GM23248 (cell line): Measurements from ENCODE around the gene RIPK3. TPM values are rescaled to one million over a fixed set of nuclear protein-coding genes. Genes with fewer than 3 reads are reported as not detected.
"Not testable (repeated sequence)": the region's sequence is repeated elsewhere in the genome, so short reads cannot be mapped to it uniquely, and the experiment has no call there.

ENCODE experiments used
- DNase-seq: peaks from one replicate; pipeline ENCODE4 v3.0.0-alpha.2; 2015
- H2AFZ ChIP-seq: fragments of 200-600 bp; sonication (generic); 2 replicates; pipeline ENCODE4 v1.6.1; 2016; ENCODE audit warnings: antibody characterized with exemption
- H3F3A ChIP-seq: fragments of 200-600 bp; sonication (generic); 2 replicates; pipeline ENCODE4 v1.6.1; 2016; ENCODE audit warnings: mild to moderate bottlenecking, antibody characterized with exemption, mixed run types; ENCODE audit not compliant: insufficient read depth
- H3K27ac ChIP-seq: fragments of 200-600 bp; sonication (generic); 2 replicates; pipeline ENCODE4 v1.5.1; 2016; ENCODE audit warnings: mild to moderate bottlenecking
- H3K27me3 ChIP-seq: fragments of 200-600 bp; sonication (generic); replicated peaks from 2 replicates; pipeline ENCODE4 v1.6.1; 2016; ENCODE audit warnings: mild to moderate bottlenecking; ENCODE audit not compliant: insufficient read depth
- H3K36me3 ChIP-seq: fragments of 200-600 bp; sonication (generic); 2 replicates; pipeline ENCODE4 v1.6.1; 2016; ENCODE audit warnings: low read depth, mild to moderate bottlenecking
- H3K4me1 ChIP-seq: fragments of 200-600 bp; sonication (generic); 2 replicates; pipeline ENCODE4 v1.6.1; 2016; ENCODE audit warnings: mild to moderate bottlenecking; ENCODE audit not compliant: insufficient read depth
- H3K4me2 ChIP-seq: fragments of 200-600 bp; sonication (generic); one replicate; pipeline ENCODE4 v1.6.1; 2016; ENCODE audit warnings: mild to moderate bottlenecking; ENCODE audit not compliant: unreplicated experiment
- H3K4me3 ChIP-seq: fragments of 200-600 bp; sonication (generic); 2 replicates; pipeline ENCODE4 v1.5.1; 2016; ENCODE audit warnings: mild to moderate bottlenecking
- H3K79me2 ChIP-seq: fragments of 200-600 bp; sonication (generic); 2 replicates; pipeline ENCODE4 v1.6.1; 2016; ENCODE audit warnings: mild to moderate bottlenecking; ENCODE audit not compliant: insufficient read depth
- H3K9ac ChIP-seq: fragments of 200-600 bp; sonication (generic); 2 replicates; pipeline ENCODE4 v1.6.1; 2016; ENCODE audit warnings: mild to moderate bottlenecking
- H3K9me2 ChIP-seq: fragments of 200-600 bp; sonication (generic); 2 replicates; pipeline ENCODE4 v1.6.1; 2016; ENCODE audit warnings: mixed run types, mild to moderate bottlenecking, moderate library complexity; ENCODE audit not compliant: insufficient read depth
- H3K9me3 ChIP-seq: fragments of 200-600 bp; sonication (generic); one replicate; pipeline ENCODE4 v1.6.1; 2017; ENCODE audit warnings: low read depth
- H4K20me1 ChIP-seq: fragments of 200-600 bp; sonication (generic); 2 replicates; pipeline ENCODE4 v1.6.0; 2016; ENCODE audit not compliant: insufficient read depth
- EZH2 ChIP-seq: fragments of 200-600 bp; sonication (generic); IDR thresholded peaks from 2 replicates; pipeline ENCODE4 v1.6.1; 2018; ENCODE audit warnings: antibody characterized with exemption, mild to moderate bottlenecking; ENCODE audit not compliant: insufficient read depth, poor library complexity, severe bottlenecking
- EZH2phosphoT487 ChIP-seq: fragments of 200-600 bp; sonication (generic); IDR thresholded peaks from 2 replicates; pipeline ENCODE4 v1.6.1; 2018; ENCODE audit warnings: antibody characterized with exemption, moderate library complexity, mild to moderate bottlenecking, low read depth; ENCODE audit not compliant: insufficient read depth
- whole genome bisulfite sequencing, 2 experiments: methylation state at CpG; one replicate each; pipeline ENCODE4 v1.1.6; 2015 to 2017; ENCODE audit warnings: low lambda C conversion rate in 2 of 2, low coverage in 1 of 2; ENCODE audit errors: missing lambda C conversion rate in 2 of 2; 5-methylcytosine and 5-hydroxymethylcytosine counted together
- in situ Hi-C: fragments of 300-500 bp; cut with MboI; formaldehyde crosslinking; loops from 2 replicates; pipeline ENCODE4 v1.15.0; 2020
- polyA plus RNA-seq: library from polyadenylated mRNA; unstranded; fragments of >200 nt; fragmentation: Nextera tagmentation; extraction: Ambion mirVana; gene quantifications from 2 replicates; pipeline ENCODE4 v1.2.1, GENCODE V29; 2016
- total RNA-seq: library from RNA; depleted of rRNA; stranded (reverse); fragments of >200 nt; shearing (Covaris generic); gene quantifications from 2 replicates; pipeline ENCODE4 v1.2.3, GENCODE V29; 2014; rRNA removed

Gene RIPK3
- total RNA-seq (2.2 and 5.3 TPM in 2 replicates), polyA plus RNA-seq (5.1 and 5.3 TPM in 2 replicates)

GRCh38 chr14:24339284-24340151, at the start of gene RIPK3:
Gene RIPK3 (minus strand): TSS chr14:24339991. CDS start chr14:24339826, 165 bp downstream.
- H3K9me2 ChIP-seq: no peaks in the 10 kb centered on the region

GRCh38 chr14:24389226-24389848, 49.5 kb upstream of the RIPK3 start:
- Histone ChIP-seq H3K36me3 (no peaks in the 10 kb centered on the region), H3K79me2 (no peaks in the 10 kb centered on the region), H4K20me1 (no peaks in the 10 kb centered on the region), H3K27me3 (no peaks in the 10 kb centered on the region), H3K27ac (no peak overlapping the region), H3K4me1 (no peaks in the 10 kb centered on the region), H3K9me3 (no peaks in the 10 kb centered on the region), H2AFZ (no peak overlapping the region), H3K9ac (no peak overlapping the region), H3K9me2 (no peaks in the 10 kb centered on the region), H3K4me3 (no peak overlapping the region), H3F3A (no peaks in the 10 kb centered on the region), H3K4me2 (no peak overlapping the region)
- DNase-seq: peak; percentile 64
- 67 to 68% methylated on average over 11 of the region's 11 CpGs for WGBS, 2 experiments
- in situ Hi-C loops: no loop called here
- no peak for TF ChIP-seq EZH2phosphoT487
- no peak for TF ChIP-seq EZH2

More at GRCh38 chr14:24339284-24340151, at the start of gene RIPK3:
- peak; percentile 42 for DNase-seq
- in situ Hi-C loops: loop anchor here (5.0 kb wide), 1 partner anchor 98 kb away; no protein-coding TSS in a partner anchor
- H3F3A ChIP-seq: no peaks in the 10 kb centered on the region
- H3K9ac ChIP-seq: peak within 1 kb of the TSS; percentile 62
- no peak within 1 kb of the TSS for H3K27ac ChIP-seq
- no peaks in the 10 kb centered on the region for H3K27me3 ChIP-seq
- no peaks in the 10 kb centered on the region for H3K36me3 ChIP-seq
- 7 to 11% methylated on average over 36 to 51 of the region's 51 CpGs for WGBS, 2 experiments
- no peaks in the 10 kb centered on the region for H3K79me2 ChIP-seq
- TF ChIP-seq EZH2 (no peak), EZH2phosphoT487 (no peak)
- no peaks in the 10 kb centered on the region for H3K4me1 ChIP-seq
- H4K20me1 ChIP-seq: no peaks in the 10 kb centered on the region
- H3K9me3 ChIP-seq: no peaks in the 10 kb centered on the region
- H3K4me3 ChIP-seq: peak within 1 kb of the TSS; percentile 73
- H2AFZ ChIP-seq: peak within 1 kb of the TSS; percentile 90
- peak within 1 kb of the TSS; percentile 83 for H3K4me2 ChIP-seq

- WGBS, 2 experiments: 42 to 58% methylated on average over 2 of the region's 2 CpGs
- in situ Hi-C loops: no loop called here
- Histone ChIP-seq H3K4me3 (no peak overlapping the region), H3K9me3 (no peaks in the 10 kb centered on the region), H3K27me3 (no peaks in the 10 kb centered on the region), H3K9ac (no peak overlapping the region), H3K4me2 (no peak overlapping the region), H3K9me2 (no peaks in the 10 kb centered on the region), H2AFZ (no peak overlapping the region), H3K27ac (no peak overlapping the region), H3K79me2 (no peaks in the 10 kb centered on the region), H3K36me3 (no peaks in the 10 kb centered on the region), H4K20me1 (no peaks in the 10 kb centered on the region), H3F3A (no peaks in the 10 kb centered on the region), H3K4me1 (no peaks in the 10 kb centered on the region)
- DNase-seq: no peak
- TF ChIP-seq EZH2phosphoT487: no peak
- no peak for TF ChIP-seq EZH2
Measured at GRCh38 chr14:24388474-24389179, 48.8 kb upstream of the RIPK3 start.

GRCh38 chr14:24387579-24387978, 47.8 kb upstream of the RIPK3 start:
- H3F3A ChIP-seq, H3K36me3 ChIP-seq, H3K4me3 ChIP-seq, H3K27me3 ChIP-seq, H3K79me2 ChIP-seq, DNase-seq, H3K27ac ChIP-seq, H4K20me1 ChIP-seq, H2AFZ ChIP-seq, H3K9me2 ChIP-seq, H3K9ac ChIP-seq, in situ Hi-C loops, H3K4me1 ChIP-seq, H3K4me2 ChIP-seq, H3K9me3 ChIP-seq: not testable (repeated sequence)
- WGBS, 2 experiments: 70 to 72% methylated on average over 5 of the region's 5 CpGs
